ENCODE measurements around the gene ZNF516.

Gene ZNF516

DNA sequence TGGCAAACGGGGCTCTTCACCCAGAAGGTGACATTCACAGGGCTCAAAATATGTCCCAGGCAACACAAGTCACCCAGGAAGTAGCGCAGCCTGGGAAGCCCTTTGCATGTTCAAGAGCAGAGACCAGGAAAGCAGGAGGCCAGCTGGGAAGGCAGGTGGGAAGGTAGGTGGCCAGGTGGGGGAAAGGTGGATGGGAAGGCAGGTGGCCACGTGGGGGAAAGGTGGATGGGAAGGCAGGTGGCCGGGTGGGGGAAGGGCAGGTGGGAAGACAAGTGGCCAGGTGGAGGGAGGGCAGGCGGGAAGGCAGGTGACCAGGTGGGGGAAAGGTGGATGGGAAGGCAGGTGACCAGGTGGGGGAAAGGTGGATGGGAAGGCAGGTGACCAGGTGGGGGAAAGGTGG is 102.7 kb downstream of the ZNF516 start:
- no peak for DNase-seq

- no peak for DNase-seq
Measured at GRCh38 chr18:76391746-76392145, 103.3 kb downstream of the ZNF516 start.

DNA sequence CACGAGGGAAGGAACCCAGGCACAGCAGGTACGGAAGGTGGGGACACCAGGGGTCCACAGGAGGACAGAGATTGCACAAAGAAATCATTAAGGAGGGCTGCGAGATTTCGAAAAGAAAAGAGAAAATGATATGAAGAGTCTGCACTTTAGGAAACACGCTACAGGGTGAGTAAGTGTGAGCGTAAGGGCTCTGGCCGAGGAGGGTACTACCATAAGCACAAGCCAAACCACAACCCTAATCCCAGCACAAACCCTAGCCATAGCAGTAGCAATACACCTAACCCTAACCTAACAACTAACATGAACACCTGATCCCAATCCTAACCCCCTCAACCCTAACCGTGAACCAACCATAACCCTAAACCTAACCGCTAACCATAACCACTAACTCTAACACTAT is 104.0 kb downstream of the ZNF516 start:
- no peak for DNase-seq

- DNase-seq, result no peak
Measured at GRCh38 chr18:76390452-76391035, 104.5 kb downstream of the ZNF516 start.

DNA sequence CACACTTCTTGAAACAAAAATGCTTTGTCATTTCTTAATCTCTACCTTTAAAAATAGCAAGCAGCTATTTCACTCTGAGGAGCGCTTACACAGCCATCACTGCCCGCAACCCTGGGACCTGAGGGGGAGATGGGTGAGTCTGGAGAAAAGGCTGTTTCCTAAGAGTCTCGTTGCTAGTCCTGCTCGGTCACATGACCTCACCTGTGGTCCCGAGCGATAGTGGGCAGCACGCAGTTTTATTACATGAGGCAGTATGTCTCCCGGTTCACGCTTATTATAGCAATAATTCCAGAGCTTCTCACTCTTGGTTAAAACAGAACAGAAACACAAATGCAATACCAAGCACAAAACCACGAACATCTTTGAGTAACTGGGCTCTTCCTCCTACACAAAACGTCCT is 105.3 kb downstream of the ZNF516 start:
- no peak for DNase-seq

- no peak for DNase-seq
Measured at GRCh38 chr18:76388891-76389423, 106.1 kb downstream of the ZNF516 start.

DNA sequence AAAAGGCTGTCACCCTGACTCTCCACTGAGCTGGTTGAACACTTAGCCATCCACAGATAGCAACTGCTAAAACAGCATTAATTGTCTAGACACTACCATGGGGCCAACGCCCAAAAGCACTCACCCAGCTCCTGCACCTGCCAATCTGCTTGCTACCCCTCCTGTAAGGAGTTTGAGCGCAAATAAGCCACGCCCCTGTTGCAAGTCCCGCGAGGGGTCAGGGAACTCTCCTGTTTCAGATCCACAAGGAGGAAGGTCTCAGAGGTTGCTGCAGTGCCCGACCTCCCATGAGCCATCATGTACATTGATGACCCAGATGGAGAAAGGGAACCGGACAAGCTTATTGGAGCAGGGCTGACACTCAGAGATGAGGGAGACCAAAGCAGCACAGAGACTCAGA is 106.8 kb downstream of the ZNF516 start:
- no peak for DNase-seq

GRCh38 chr18:76387608-76388007 is 107.4 kb downstream of the ZNF516 start:
- DNase-seq, result no peak

DNA sequence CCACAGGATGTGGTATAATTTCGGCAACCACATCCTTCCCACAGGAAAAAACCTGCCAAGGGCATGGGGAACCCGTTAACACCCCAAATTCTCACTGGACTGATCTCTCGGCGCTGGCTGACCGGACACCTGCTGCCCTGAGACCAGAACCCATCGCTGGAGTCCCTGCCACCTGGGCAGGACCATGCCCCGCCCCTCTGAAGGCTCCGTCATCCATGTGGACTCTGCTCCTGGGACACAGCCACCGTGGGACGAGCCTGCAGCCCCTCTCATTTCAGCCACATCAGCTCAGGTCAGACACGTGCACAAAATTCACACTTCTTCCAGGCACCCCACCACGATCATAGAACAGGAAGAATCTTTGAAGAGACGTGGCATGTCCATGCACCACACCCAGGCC is 108.2 kb downstream of the ZNF516 start:
- no peak for DNase-seq

DNA sequence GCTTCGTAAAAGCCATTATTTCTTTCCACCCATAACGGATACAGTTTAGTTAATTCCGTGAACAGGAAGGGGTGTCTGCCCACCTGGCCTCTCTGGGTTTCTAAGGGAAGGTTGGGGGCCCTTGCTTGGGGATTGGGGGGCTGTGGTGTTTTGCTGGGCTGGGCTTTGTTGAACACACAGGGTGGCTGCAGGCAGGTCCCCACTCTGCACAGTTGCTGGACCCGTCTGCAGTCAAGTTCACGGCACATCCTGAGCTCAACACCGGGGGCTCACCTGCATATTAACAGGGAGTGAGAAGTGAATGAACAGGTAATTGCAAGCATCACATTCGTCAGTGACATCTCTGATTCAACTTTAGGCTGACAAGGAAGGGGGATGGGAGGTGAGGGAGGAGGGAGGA is 109.0 kb downstream of the ZNF516 start:
- DNase-seq, result no peak

DNA sequence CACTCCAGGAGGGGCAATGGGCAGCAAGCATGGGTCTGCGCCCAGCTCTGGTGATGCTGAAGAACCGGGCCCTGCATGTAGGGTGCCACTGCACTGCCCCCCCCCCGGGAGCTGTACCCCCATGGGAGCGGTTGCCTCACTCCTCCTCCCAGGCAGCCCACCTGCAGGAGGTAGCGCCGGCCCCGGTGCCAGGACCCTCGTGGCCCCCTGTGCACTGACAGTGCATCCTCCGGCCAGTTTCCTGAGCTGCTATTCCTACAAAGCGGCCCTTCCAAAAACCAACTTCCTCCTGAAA is 109.4 kb downstream of the ZNF516 start:
- DNase-seq, result no peak

GRCh38 chr18:76384861-76385680 is 110.0 kb downstream of the ZNF516 start:
- no peak for DNase-seq

- DNase-seq, result no peak
Measured at GRCh38 chr18:76384114-76384790, 110.8 kb downstream of the ZNF516 start.

DNA sequence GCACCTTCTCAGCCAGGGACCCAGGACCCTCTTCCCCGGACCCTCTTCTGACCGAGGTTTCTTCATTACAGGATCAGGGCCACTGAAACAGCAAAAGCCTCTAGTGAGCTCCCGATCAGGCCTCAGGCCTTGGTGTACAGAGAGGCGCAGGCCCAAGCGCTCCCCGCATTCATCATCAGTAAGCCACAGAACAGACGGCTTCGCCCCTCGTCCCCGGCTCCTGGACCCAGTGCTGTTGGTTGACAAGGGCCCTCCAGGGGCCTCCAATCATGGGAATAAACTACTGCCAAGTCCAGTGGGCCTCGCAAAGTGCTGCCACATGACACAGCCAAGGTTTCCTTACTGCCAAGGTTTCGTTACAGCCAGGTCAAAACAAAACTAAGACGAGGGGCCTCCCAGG is 111.4 kb downstream of the ZNF516 start:
- DNase-seq, result no peak

DNA sequence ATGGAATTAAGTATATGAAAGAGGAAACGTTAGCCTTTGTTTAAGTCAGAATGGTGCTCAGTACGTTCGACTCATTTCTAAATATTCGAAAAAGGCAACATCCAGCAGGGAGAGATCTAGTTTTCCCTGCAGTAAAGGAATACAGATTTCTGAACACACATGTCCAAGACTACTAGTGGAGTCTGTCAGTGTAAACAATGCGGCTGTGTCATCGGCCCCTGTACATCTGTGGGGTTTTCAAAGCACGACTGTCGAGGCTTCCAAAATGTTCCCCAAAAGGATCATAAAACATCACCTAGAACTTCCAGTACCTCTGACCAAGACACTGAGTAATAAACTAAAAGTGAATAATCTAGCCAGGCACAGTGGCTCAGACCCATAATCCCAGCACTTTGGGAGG is 112.8 kb downstream of the ZNF516 start:
- DNase-seq, result no peak

DNA sequence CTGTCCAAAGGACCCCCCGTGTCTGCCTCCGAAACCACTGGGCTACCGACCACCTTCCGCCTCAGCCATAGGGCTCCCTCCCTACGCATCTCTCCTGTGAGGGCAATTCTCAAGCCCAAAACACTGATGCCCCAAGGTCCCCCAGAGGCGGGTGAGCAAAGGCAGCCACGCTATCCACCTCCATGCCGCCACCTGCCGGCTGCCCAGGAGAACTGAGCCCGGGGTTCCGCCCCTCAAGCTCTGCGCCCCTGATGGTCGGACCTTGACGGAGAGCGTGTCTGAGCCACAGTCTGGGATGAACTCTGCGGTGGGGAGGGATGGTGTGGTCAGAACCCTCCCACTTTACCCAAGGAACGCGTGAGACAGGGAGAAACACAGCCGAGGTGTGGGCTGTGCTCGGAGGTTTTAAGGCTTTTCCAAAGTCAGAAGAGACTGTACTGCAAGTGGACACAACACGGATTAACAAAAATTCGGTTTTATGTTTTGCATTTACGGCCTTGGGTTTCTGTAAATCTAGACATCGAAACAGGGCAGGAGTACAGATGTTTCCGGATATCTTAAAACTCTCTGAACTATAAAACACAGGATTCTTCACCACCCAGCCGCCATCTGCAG is 114.1 kb downstream of the ZNF516 start:
- DNase-seq, result no peak

DNA sequence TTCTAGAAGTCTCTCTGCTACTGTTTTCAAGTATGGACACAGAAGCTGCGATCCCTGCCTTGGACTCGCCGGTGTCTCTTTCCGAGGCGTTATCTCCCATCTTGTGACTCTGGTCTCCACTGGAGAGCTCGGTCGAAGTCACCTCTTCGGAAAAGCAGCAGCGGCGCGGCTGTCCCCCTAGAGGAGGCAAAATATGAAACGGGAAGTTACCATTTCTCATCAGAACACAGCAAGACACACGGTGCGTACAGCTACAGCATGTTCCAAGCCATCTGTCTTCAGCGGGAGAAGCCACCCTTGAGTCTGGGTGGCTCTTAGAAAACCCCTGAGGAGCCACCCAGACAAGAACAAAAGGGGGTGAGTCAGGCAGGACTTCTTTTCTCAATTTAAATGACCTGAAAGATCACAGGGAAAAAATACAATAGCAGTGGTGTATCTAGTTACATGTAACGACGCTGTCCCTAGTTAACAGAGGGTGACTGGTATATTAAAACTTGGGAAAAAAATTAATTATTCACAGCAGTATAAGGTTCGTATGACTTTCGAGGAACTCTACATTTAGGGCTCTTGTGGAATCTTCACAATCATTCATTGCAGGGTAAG is 114.8 kb downstream of the ZNF516 start:
- DNase-seq, result no peak

- no peak for DNase-seq
Measured at GRCh38 chr18:76379226-76380126, 115.6 kb downstream of the ZNF516 start.

- no peak for DNase-seq
Measured at GRCh38 chr18:76378526-76379215, 116.4 kb downstream of the ZNF516 start.

- no peak for DNase-seq
Measured at GRCh38 chr18:76377359-76377756, 117.7 kb downstream of the ZNF516 start.

DNA sequence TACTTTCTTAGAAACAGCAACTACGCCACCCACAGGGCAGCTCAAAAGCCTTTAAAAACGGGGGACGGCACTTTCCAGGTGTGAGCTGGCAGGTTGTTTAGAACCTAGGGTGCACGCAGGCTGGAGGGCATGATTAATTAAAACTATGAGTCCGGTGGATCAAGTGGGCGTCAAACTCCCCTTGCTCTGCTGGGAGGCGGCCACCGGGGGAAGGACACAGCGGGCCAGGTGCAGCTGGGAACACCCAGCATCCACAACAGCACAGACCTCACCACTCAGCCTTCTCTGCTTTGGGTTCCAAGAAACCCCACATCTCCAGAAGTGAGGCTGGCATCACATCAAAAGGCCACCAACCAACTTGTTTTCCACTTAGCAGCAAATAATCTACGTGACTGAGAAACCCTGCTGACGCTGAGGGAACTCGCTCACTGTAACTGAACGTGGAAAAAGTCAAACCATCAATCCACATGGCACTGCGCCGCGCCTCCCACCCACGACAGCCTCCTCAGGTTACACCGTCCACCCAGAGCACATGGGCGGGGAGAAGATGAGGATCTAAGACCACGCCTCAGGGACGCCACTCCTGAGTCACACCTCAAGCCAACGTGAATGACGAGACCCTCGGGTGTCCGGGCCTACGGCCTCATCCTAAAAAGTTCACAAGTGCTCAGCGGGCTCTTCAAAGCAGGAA is 118.2 kb downstream of the ZNF516 start:
- no peak for DNase-seq

All from NCI-H2107 (cell line).